AG09319 (cell line): Measurements from ENCODE around the gene EDN3.

Experiments
- DNase-seq: peaks from one replicate; pipeline ENCODE4 v3.0.0-alpha.2; 2010; ENCODE audit warnings: low read depth; ENCODE audit errors: extremely low read depth
- CTCF ChIP-seq: IDR thresholded peaks from 2 replicates; pipeline ENCODE4 v1.5.1; 2011; ENCODE audit warnings: low read depth, mild to moderate bottlenecking, inconsistent platforms, low read length, moderate library complexity

EDN3 gene

GRCh38 chr20:59300333-59301081, at the start of gene EDN3:
Gene EDN3 (plus strand): TSS chr20:59300611. CDS start chr20:59300813, 202 bp downstream.
- DNase-seq: no peak
- TF ChIP-seq CTCF: no peak

- DNase-seq: no peak
- TF ChIP-seq CTCF: no peak
Measured at GRCh38 chr20:59253325-59253724, 47.1 kb upstream of the EDN3 start.

- TF ChIP-seq CTCF: no peak
- no peak for DNase-seq
Measured at GRCh38 chr20:59253779-59254319, 46.6 kb upstream of the EDN3 start.

- DNase-seq: no peak
- TF ChIP-seq CTCF: no peak
Measured at GRCh38 chr20:59255256-59255655, 45.2 kb upstream of the EDN3 start.

GRCh38 chr20:59258221-59258621, 42.2 kb upstream of the EDN3 start:
- no peak for TF ChIP-seq CTCF
- no peak for DNase-seq

GRCh38 chr20:59259946-59260345, 40.5 kb upstream of the EDN3 start:
- DNase-seq: no peak
- TF ChIP-seq CTCF: no peak

GRCh38 chr20:59265298-59265697, 35.1 kb upstream of the EDN3 start:
- no peak for TF ChIP-seq CTCF
- DNase-seq: no peak
